Heart left ventricle (tissue), 16 donors: ENCODE results near the gene CCDC92B. TPM values are rescaled to one million over a fixed set of nuclear protein-coding genes. Genes with fewer than 3 reads are reported as not detected.
A peak's percentile ranks its signal among the peaks of the same experiment; 100 is the strongest.

Experiments used
- ATAC-seq, 4 donors: fragments of 200-7000 bp; cut with Tn5 transposase; one replicate each; pipeline ENCODE4 v1.9.1; 2020 to 2022; ENCODE audit warnings: moderate library complexity in 4 of 4, mild to moderate bottlenecking in 3 of 4, moderate number of reproducible peaks in 1 of 4
- DNase-seq, 5 donors: peaks; one replicate each; pipeline ENCODE4 v3.0.0-alpha.2; 2020
- H3K27ac ChIP-seq, 12 donors: fragments of 200-600 bp; sonication (generic) in 4 of 12; one replicate each; pipeline versions ENCODE4 v1.5.0 to v1.8.0; 2016 to 2022; ENCODE audit warnings: mild to moderate bottlenecking in 2 of 12
- H3K27me3 ChIP-seq, 9 donors: fragments of 200-600 bp; sonication (generic) in 2 of 9; one replicate each; pipeline versions ENCODE4 v1.5.1 to v1.8.0; 2016 to 2022; ENCODE audit warnings: mild to moderate bottlenecking in 3 of 9
- H3K36me3 ChIP-seq, 9 donors: fragments of 200-600 bp; sonication (generic) in 2 of 9; one replicate each; pipeline versions ENCODE4 v1.5.0 to v1.8.0; 2018 to 2022; ENCODE audit warnings: mild to moderate bottlenecking in 2 of 9
- H3K4me1 ChIP-seq, 12 donors: fragments of 200-600 bp; sonication (generic) in 4 of 12; one replicate each; pipeline versions ENCODE4 v1.5.0 to v1.8.0; 2016 to 2022; ENCODE audit warnings: mild to moderate bottlenecking in 3 of 12
- H3K4me3 ChIP-seq, 12 donors: fragments of 200-600 bp; sonication (generic) in 4 of 12; one replicate each; pipeline versions ENCODE4 v1.5.0 to v1.8.0; 2017 to 2022; ENCODE audit warnings: mild to moderate bottlenecking in 9 of 12, moderate library complexity in 4 of 12
- H3K9me3 ChIP-seq, 12 donors: fragments of 200-600 bp; sonication (generic) in 4 of 12; one replicate each; pipeline versions ENCODE4 v1.5.0 to v1.8.0; 2016 to 2022; ENCODE audit warnings: mild to moderate bottlenecking in 1 of 12
- POLR2A ChIP-seq, 2 donors: fragments of 450-650 bp; IDR thresholded peaks; one replicate each; pipeline ENCODE4 v1.6.1; 2017; ENCODE audit warnings: antibody characterized with exemption in 2 of 2, mild to moderate bottlenecking in 2 of 2, moderate library complexity in 2 of 2
- WGBS, 4 donors: extraction: QIAGEN DNeasy Blood & Tissue Kit in 2 of 4; methylation state at CpG; one replicate each; pipeline versions ENCODE4 v1.1.5 to v1.1.7; 2013 to 2018; 5-methylcytosine and 5-hydroxymethylcytosine counted together
- intact Hi-C, 10 donors: fragments of 100-400 bp; cut with DNase I; formaldehyde crosslinking; loops; one replicate each; pipeline versions ENCODE4 v1.11.1 to v1.14.2; 2022
- polyA plus RNA-seq, 2 donors: library from polyadenylated mRNA; stranded (reverse); fragments of 200-250 nt; gene quantifications; one replicate each; pipeline ENCODE4 v1.2.3, GENCODE V29; 2013
- total RNA-seq, 9 donors: library from RNA; depleted of rRNA in 2 of 9; stranded (reverse); fragments of >200 nt in 2 of 9; fragmentation: NEBNext Ultra II Directional in 3 of 9; extraction: Animal tissue kit (Norgen Biotek cat#: 25700) in 3 of 9; gene quantifications; one replicate each; pipeline versions ENCODE4 v1.1.0 to v1.2.4, GENCODE V29; 2016 to 2023
- TF ChIP-seq, protein P1 (sequence below), 12 donors: fragments of 200-600 bp; sonication (generic) in 4 of 12; IDR thresholded peaks; one replicate each; pipeline versions ENCODE4 v1.5.0 to v1.8.0; 2018 to 2022; ENCODE audit warnings: antibody characterized with exemption in 12 of 12, mild to moderate bottlenecking in 5 of 12
- donor health status: ischemic (EF 13 %, LVEDD 7.1; RV severe dilation, severe dysfunction).
- donor health status: healthy with polysubstance abuse.
- donor health status: DM: no; HTN: yes; CAD: no.
- donor health status: DM: no; HTN: no; CAD: no.
- donor health status: ischemic (EF 25% LVEDD 6.9; RV normal size, moderate dysfunction).
- donor health status: ischemic (EF 25% LVEDD 5.7; RV mildly dilated, moderate dysfunction).
- donor health status: healthy.
- donor health status: DM: yes; HTN: yes; CAD: no.
- donor health status: ischemic (EF 35%, LVEDD 5.7; RV mildly dilated, moderate dysfunction).
- donor health status: nonischemic (EF 11% LVEDD 7.7; RV severe dilation, severe dysfunction).
- donor health status: DM: yes; HTN: yes; CAD: no.
- donor health status: PGD.
- donor health status: ischemic (EF 29% LVEDD 5.4; RV normal size, mild dysfunction).
- donor health status: nonischemic (EF 23%, LVEDD 6.1; RV moderate dilation, normal function).

The CCDC92B gene
- total and polyA plus RNA-seq, 11 donors = 0.03 to 0.44 (median 0.18) TPM; not detected in 3

DNA sequence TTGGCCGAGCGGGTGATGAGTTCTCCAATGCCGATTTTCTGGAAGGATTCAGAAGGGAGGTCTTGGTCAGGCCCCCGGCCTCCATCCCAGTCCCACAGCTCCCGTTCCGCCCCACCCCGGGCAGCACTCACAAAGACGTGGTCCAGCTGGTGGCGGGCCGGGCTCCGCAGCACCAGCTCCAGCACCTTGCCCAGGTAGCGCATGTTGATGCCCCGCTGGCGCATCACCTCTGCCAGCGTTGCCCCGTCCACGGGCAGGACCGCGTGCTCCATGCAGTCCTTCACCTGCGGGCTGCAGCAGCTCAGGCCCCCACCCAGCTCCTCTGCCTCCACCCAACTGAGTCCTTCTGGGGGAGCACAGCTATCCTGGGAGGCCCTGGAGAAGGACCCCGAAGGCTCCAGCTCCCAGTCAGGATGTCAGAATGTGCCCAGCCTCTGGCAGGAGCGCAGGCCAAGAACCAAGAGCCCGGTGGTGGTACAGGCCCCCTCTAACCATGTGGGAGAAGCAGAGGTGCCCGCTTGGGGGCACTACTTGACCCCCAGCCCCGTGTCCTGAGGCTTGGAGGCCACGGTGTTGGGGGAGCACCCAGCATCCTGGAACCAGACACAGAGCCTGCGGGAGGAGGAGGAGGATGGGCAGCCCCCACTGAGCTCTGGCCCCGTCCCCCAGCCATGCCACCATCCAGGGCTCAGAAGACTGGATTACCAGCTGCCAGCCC, 54.0 kb downstream of the CCDC92B start:
- DNase-seq = peak in 2 of 5 donors; percentile 16 to 58
- no peak for TF ChIP-seq POLR2A (IDR thresholded peaks at IDR 0.05)
- TF ChIP-seq, protein P1, sequence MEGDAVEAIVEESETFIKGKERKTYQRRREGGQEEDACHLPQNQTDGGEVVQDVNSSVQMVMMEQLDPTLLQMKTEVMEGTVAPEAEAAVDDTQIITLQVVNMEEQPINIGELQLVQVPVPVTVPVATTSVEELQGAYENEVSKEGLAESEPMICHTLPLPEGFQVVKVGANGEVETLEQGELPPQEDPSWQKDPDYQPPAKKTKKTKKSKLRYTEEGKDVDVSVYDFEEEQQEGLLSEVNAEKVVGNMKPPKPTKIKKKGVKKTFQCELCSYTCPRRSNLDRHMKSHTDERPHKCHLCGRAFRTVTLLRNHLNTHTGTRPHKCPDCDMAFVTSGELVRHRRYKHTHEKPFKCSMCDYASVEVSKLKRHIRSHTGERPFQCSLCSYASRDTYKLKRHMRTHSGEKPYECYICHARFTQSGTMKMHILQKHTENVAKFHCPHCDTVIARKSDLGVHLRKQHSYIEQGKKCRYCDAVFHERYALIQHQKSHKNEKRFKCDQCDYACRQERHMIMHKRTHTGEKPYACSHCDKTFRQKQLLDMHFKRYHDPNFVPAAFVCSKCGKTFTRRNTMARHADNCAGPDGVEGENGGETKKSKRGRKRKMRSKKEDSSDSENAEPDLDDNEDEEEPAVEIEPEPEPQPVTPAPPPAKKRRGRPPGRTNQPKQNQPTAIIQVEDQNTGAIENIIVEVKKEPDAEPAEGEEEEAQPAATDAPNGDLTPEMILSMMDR (IDR thresholded peaks at IDR 0.05) = no peak
- intact Hi-C loops = loop anchor here in 1 of 10 donors (10.0 kb wide), 1 partner anchor 181 kb away; the partner anchor contains the start of gene METTL16
- Histone ChIP-seq H3K4me3 (no peak overlapping the region), H3K4me1 (peaks cover 0 to 5% (median 0%) of the 10 kb centered on the region in 12 donors), H3K27me3 (no peaks in the 10 kb centered on the region), H3K36me3 (peaks cover 4 to 100% (median 97%) of the 10 kb centered on the region in 9 donors), H3K9me3 (no peaks in the 10 kb centered on the region), H3K27ac (no peak overlapping the region)
- no peak for ATAC-seq
- 93 to 100% (median 95%) methylated on average over 1 to 28 of the region's 28 CpGs for WGBS, 4 donors

GRCh38 chr17:2694381-2695242, 54.8 kb downstream of the CCDC92B start:
- Histone ChIP-seq H3K4me3 (no peak overlapping the region), H3K9me3 (no peaks in the 10 kb centered on the region), H3K27ac (no peak overlapping the region), H3K36me3 (peaks cover 4 to 96% (median 92%) of the 10 kb centered on the region in 9 donors), H3K4me1 (peaks cover 0 to 13% (median 0%) of the 10 kb centered on the region in 12 donors), H3K27me3 (no peaks in the 10 kb centered on the region)
- WGBS, 4 donors = 90 to 97% (median 91%) methylated on average over 9 to 42 of the region's 42 CpGs
- intact Hi-C loops = loop anchor here in 1 of 10 donors (10.0 kb wide), 1 partner anchor 180 kb away; the partner anchor contains the start of gene METTL16
- no peak for TF ChIP-seq POLR2A (IDR thresholded peaks at IDR 0.05)
- TF ChIP-seq, protein P1 (IDR thresholded peaks at IDR 0.05) = no peak
- DNase-seq = peak in 3 of 5 donors; percentile 19 to 25 (median 21)
- ATAC-seq = no peak

- intact Hi-C loops = loop anchor here in 1 of 10 donors (10.0 kb wide), 1 partner anchor 179 kb away; the partner anchor contains the start of gene METTL16
These were observed 55.7 kb downstream of the CCDC92B start for GRCh38 chr17:2693561-2694380.

More at GRCh38 chr17:2693561-2694380, 55.7 kb downstream of the CCDC92B start:
- H3K4me1 ChIP-seq = peaks cover 0 to 21% (median 8%) of the 10 kb centered on the region in 12 donors
- H3K36me3 ChIP-seq = peaks cover 4 to 92% (median 86%) of the 10 kb centered on the region in 9 donors
- no peak overlapping the region for H3K27ac ChIP-seq
- TF ChIP-seq POLR2A (IDR thresholded peaks at IDR 0.05) = no peak
- TF ChIP-seq, protein P1 (IDR thresholded peaks at IDR 0.05) = no peak
- H3K4me3 ChIP-seq = no peak overlapping the region
- WGBS, 4 donors = 89 to 91% (median 90%) methylated on average over 20 to 37 of the region's 37 CpGs
- H3K27me3 ChIP-seq = no peaks in the 10 kb centered on the region
- ATAC-seq = no peak
- H3K9me3 ChIP-seq = no peaks in the 10 kb centered on the region
- peak in 3 of 5 donors; percentile 17 to 26 (median 21) for DNase-seq
